ENCODE measurements around the gene RAB11FIP3.

DNA sequence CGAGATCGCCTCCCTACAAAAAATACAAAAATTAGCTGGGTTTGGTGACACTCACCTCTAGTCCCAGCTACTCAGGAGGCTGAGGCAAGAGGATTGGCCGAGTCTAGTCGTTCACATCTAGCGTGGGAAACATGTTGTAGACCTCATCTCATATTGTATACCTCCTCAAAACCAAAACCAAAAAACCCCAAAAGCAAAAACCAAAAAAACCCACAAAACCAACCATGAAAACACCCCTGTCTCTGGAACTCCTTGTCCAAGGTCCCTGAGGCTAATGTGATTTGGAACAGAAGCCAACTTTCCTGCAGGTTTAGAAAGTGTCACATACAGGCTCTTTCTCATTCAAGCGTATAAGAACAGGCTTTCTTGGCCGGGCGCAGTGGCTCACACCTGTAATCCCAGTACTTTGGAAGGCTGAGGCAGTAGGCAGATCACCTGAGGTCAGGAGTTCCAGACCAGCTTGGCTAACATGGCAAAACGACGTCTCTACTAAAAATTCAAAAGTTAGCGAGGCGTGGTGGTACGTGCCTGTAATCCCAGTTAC lies 29.0 kb downstream of the RAB11FIP3 start:
- TF ChIP-seq, protein P1, sequence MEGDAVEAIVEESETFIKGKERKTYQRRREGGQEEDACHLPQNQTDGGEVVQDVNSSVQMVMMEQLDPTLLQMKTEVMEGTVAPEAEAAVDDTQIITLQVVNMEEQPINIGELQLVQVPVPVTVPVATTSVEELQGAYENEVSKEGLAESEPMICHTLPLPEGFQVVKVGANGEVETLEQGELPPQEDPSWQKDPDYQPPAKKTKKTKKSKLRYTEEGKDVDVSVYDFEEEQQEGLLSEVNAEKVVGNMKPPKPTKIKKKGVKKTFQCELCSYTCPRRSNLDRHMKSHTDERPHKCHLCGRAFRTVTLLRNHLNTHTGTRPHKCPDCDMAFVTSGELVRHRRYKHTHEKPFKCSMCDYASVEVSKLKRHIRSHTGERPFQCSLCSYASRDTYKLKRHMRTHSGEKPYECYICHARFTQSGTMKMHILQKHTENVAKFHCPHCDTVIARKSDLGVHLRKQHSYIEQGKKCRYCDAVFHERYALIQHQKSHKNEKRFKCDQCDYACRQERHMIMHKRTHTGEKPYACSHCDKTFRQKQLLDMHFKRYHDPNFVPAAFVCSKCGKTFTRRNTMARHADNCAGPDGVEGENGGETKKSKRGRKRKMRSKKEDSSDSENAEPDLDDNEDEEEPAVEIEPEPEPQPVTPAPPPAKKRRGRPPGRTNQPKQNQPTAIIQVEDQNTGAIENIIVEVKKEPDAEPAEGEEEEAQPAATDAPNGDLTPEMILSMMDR (conservative IDR thresholded peaks at IDR 0.05; ENCODE audit: low read length) = no peak
- TF ChIP-seq EZH2phosphoT487 (IDR thresholded peaks at IDR 0.05; ENCODE audit: borderline replicate concordance, low read depth, low read length) = no peak

All from OCI-LY7 (cell line).